Immature natural killer cell (primary cell): ENCODE results near the gene FITM2. TPM values are rescaled to one million over a fixed set of nuclear protein-coding genes. Genes with fewer than 3 reads are reported as not detected.
"Not testable (repeated sequence)": the region's sequence is repeated elsewhere in the genome, so short reads cannot be mapped to it uniquely, and the experiment has no call there.

Experiments used
- DNase-seq, 3 donors: peaks; one replicate each; pipeline ENCODE4 v3.0.0; 2022; ENCODE audit warnings: mixed read lengths in 1 of 3
- H3K27ac Mint-ChIP-seq, 6 donors: one replicate each; pipeline ENCODE4 v1.8.0; 2020; ENCODE audit warnings: mixed read lengths in 6 of 6, mild to moderate bottlenecking in 5 of 6, inconsistent platforms in 4 of 6, moderate library complexity in 3 of 6
- H3K27me3 Mint-ChIP-seq, 3 donors: one replicate each; pipeline ENCODE4 v1.8.0; 2020 to 2021; ENCODE audit warnings: low read depth in 3 of 3, mild to moderate bottlenecking in 3 of 3, mixed read lengths in 3 of 3, moderate library complexity in 3 of 3, inconsistent platforms in 1 of 3
- H3K36me3 Mint-ChIP-seq, 3 donors: one replicate each; pipeline ENCODE4 v1.8.0; 2020; ENCODE audit warnings: mixed read lengths in 3 of 3, inconsistent platforms in 2 of 3, mild to moderate bottlenecking in 2 of 3
- H3K4me1 Mint-ChIP-seq, 2 donors: one replicate each; pipeline ENCODE4 v1.8.0; 2020; ENCODE audit warnings: inconsistent platforms in 2 of 2, mild to moderate bottlenecking in 2 of 2, mixed read lengths in 2 of 2, moderate library complexity in 1 of 2
- H3K4me3 Mint-ChIP-seq, 5 donors: one replicate each; pipeline ENCODE4 v1.8.0; 2020; ENCODE audit warnings: mild to moderate bottlenecking in 5 of 5, mixed read lengths in 5 of 5, inconsistent platforms in 3 of 5, moderate library complexity in 3 of 5
- H3K9me3 Mint-ChIP-seq, 6 donors: one replicate each; pipeline ENCODE4 v1.8.0; 2020; ENCODE audit warnings: mild to moderate bottlenecking in 6 of 6, mixed read lengths in 6 of 6, inconsistent platforms in 4 of 6, moderate library complexity in 3 of 6
- polyA plus RNA-seq, 3 donors: library from polyadenylated mRNA; unstranded; fragments of 300-500 nt; fragmentation: Illumina TruSeq; gene quantifications; one replicate each; pipeline ENCODE4 v1.2.3, GENCODE V29; 2021

FITM2 gene
- polyA plus RNA-seq, 3 donors from 2014 or later: 0.15 to 0.89 (median 0.40) TPM

DNA sequence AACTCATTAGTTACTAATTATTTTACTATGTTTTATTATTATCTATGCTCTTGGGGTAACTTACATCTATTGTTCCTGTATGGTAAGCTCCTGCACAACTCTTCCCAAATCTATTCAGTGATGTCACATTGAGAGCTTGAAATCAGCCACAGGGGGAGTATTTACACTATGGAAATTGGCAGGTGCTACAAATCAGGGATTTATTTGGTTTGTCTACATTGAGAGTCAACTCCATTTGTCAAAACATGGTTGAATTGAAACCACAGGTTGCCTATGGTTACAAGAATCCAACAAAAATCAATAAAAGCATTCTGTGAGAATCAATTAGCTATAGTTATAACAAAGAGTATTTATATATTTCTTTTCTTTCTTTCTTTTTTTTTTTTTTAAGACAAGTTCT is 3.9 kb upstream of the FITM2 start:
- H3K4me1 Mint-ChIP-seq: peaks cover 12 to 15% of the 10 kb centered on the region in 2 donors
- H3K27me3 Mint-ChIP-seq: peaks cover 11 to 17% (median 16%) of the 10 kb centered on the region in 3 donors
- no peak overlapping the region for H3K4me3 Mint-ChIP-seq
- H3K9me3 Mint-ChIP-seq: peaks cover 0 to 2% (median 0%) of the 10 kb centered on the region in 6 donors
- no peak overlapping the region for H3K27ac Mint-ChIP-seq
- DNase-seq: no peak
- H3K36me3 Mint-ChIP-seq: no peaks in the 10 kb centered on the region

DNA sequence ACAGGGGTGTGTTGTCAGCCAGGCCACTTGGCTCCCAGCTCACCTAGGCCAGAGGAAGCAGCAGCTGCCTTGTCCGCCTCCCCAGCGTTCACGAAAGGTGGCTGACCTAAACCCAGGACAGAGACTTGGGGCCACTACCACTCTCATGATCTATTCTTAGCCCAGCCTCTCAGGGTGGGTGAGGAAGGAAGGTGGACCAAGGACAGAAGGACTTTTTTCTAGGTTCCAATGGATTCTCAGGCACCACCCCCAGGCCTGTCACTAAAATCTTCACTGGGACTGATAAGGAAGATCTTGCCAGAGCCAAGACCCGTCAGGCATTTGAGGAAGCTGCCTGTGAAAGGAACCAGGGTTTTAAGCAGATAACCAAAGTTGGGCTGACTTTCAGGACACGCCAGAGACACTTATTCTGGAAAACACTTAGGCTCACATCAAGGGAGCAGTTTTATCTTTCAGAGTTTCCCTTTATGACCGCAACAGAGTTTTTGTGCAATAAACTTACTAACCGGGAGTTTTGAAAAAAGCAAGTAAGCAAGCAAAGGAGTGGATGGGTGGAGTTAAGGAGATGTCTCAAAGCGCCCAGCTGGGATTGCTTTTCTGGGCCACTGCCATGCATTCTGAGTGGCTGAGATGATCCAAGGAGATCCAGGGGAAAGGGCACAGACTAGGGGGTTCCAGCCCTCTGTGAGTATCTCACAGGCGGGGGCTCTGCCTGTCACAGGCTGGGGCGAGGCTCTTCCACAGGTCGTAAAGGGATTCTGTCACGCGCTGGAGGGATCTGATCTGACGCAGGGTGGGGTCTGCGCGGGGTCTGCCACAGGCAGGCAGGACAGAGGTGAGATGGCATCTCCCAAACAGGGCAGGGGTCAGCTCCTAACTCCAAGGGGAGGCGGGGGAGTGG is 989 bp downstream of the FITM2 start:
- Mint-ChIP-seq H3K36me3 (peaks cover 0 to 3% (median 0%) of the 10 kb centered on the region in 3 donors), H3K4me3 (peak overlapping the region; percentile 90 to 94 (median 93)), H3K27me3 (peaks cover 13 to 21% (median 16%) of the 10 kb centered on the region in 3 donors), H3K9me3 (no peaks in the 10 kb centered on the region), H3K4me1 (peaks cover 18 to 25% of the 10 kb centered on the region in 2 donors), H3K27ac (peak overlapping the region; percentile 77 to 96 (median 86))
- peak in 1 of 3 donors; percentile 2 for DNase-seq

DNA sequence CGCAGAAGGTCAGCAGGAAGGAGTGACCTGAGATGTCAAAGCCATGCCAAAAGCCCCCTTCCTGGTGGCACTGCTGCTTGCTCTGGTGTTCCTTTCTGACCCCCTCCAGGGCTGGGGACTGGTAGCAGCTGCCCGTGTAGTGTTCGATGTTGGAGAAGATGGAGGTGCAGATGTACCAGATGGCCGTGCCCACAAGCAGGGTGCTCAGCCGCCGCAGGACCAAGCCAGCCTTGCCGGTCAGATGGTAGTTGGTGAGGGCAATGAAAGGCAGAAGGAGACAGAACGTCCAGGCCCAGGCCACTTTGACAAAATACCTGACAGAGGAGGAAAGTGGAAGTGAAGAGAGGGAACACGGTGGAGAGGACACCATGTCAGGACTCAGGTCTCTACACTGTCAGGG is 4.1 kb downstream of the FITM2 start:
- Mint-ChIP-seq H3K4me1 (peaks cover 18 to 25% of the 10 kb centered on the region in 2 donors), H3K36me3 (peaks cover 0 to 7% (median 0%) of the 10 kb centered on the region in 3 donors), H3K27ac (no peak overlapping the region), H3K4me3 (no peak overlapping the region), H3K9me3 (no peaks in the 10 kb centered on the region), H3K27me3 (peaks cover 11 to 21% (median 16%) of the 10 kb centered on the region in 3 donors)
- no peak for DNase-seq

DNA sequence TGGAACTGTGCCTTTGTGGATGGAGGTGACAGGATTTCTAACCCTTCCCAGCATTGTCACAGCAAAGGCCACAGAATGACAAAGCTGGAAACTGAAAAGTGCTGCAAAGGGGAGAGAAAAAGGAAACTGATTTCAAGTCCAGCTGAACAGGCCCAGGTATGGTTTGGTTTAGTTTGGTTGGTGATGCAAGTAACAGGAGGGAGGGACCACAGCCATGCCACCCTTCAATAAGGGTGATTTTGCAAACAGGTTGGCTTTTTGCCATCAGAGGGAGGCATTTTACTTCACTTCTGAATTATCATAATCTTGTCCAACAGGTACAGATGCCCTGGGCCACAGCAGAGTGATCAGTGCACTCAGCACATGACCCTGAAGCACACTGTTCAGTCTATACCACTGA is 6.6 kb downstream of the FITM2 start:
- Mint-ChIP-seq H3K36me3 (peaks cover 0 to 13% (median 0%) of the 10 kb centered on the region in 3 donors), H3K27me3 (peaks cover 2% of the 10 kb centered on the region in 3 donors), H3K4me3 (no peak overlapping the region), H3K27ac (peak overlapping the region in 2 of 6 donors; percentile 18 to 30), H3K9me3 (no peaks in the 10 kb centered on the region), H3K4me1 (peaks cover under 1 to 6% of the 10 kb centered on the region in 2 donors)
- DNase-seq: no peak

DNA sequence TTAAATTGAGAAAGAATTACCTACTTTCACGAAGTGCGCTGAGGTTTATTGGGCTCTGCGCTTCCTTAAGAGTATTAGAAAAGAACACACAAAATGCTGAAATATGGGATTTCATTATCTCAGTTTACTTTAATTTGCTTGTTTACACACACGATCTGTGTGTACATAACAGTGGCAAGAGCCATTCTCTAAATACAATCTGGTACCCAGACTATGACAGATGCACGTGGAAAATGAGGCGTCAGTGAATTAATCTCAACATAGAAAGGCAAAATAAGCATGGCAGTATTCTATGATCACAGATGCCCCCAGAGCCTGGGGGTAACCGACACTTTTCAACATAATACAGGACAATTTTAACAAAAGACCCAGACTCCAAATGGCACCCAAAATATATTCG is 8.3 kb downstream of the FITM2 start:
- H3K4me1 Mint-ChIP-seq: peaks cover 0 to 7% of the 10 kb centered on the region in 2 donors
- no peak overlapping the region for H3K27ac Mint-ChIP-seq
- no peaks in the 10 kb centered on the region for H3K9me3 Mint-ChIP-seq
- peaks cover 2% of the 10 kb centered on the region in 3 donors for H3K27me3 Mint-ChIP-seq
- no peak for DNase-seq
- H3K36me3 Mint-ChIP-seq: peaks cover 0 to 13% (median 0%) of the 10 kb centered on the region in 3 donors
- no peak overlapping the region for H3K4me3 Mint-ChIP-seq

DNA sequence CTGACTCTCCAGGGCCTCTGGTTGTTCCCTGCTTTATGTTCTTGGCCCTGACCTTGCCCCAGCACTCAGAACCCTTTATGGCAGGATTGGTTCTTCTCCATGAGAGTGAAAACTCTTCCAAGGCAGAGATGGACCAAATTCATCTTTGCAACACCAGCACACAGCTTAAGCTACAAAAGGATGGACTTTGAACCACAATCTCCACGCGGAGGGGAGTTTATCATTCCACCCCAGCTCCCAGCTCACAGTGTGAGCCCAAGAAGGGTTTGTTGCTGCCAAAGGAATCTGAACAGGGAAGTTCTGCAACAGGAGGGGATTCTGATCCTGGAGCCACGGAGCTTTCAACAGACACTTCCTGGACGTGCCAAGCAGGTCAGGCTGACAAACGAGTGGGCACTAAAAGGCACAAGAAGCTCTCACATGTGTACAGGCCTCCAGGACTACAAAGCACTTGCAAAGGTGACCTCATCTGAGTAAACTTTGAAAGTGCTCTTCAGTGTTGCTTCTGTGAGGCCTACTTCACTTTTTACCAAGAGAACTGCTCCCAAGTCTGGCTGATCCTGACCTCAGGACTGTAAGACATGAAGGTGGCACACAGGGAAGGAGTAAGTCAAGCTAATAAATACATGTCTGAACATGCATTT is 8.9 kb downstream of the FITM2 start:
- Mint-ChIP-seq H3K9me3 (no peaks in the 10 kb centered on the region), H3K27ac (peak overlapping the region in 1 of 6 donors; percentile 52), H3K4me1 (peaks cover 0 to 7% of the 10 kb centered on the region in 2 donors), H3K36me3 (peaks cover 0 to 13% (median 0%) of the 10 kb centered on the region in 3 donors), H3K27me3 (peaks cover 2% of the 10 kb centered on the region in 3 donors), H3K4me3 (no peak overlapping the region)
- no peak for DNase-seq

DNA sequence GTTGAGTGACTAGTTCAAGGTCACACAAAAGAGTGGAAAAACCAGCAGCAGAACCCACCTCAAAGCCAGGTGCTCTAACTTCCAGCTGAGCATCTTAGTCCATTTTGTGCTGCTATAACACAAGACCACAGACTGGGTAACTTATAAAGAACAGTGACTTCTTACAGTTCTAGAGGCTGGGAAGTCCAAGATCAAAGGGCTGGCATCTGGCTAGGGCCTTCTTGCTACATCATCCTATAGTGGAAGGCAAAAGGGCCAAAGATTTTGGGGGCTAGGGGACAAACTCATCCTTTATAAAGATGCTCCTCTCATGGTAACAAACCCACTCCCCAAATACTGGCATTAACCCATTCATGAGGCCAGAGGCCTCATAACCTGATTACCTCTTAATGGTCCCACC is 9.7 kb downstream of the FITM2 start:
- Mint-ChIP-seq H3K4me3 (no peak overlapping the region), H3K9me3 (no peaks in the 10 kb centered on the region), H3K36me3 (peaks cover 0 to 10% (median 0%) of the 10 kb centered on the region in 3 donors), H3K27me3 (peaks cover 0 to 2% (median 2%) of the 10 kb centered on the region in 3 donors), H3K27ac (no peak overlapping the region), H3K4me1 (peaks cover 0 to 4% of the 10 kb centered on the region in 2 donors)
- DNase-seq: no peak

DNA sequence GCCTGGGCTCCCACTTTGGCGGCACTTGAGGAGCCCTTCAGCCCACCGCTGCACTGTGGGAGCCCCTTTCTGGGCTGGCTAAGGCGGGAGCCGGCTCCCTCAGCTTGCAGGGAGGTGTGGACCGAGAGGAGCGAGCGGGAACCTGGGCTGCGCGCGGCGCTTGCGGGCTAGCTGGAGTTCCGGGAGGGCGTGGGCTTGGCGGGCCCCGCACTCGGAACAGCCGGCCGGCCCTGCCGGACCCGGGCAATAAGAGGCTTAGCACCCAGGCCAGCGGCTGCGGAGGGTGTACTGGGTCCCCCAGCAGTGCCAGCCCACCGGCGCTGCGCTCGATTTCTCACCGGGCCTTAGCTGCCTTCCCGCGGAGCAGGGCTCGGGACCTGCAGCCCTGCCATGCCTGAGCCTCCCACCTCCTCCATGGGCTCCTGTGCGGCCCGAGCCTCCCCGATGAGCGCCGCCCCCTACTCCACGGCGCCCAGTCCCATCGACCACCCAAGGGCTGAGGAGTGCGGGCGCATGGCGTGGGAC is 11.9 kb downstream of the FITM2 start:
- not testable (repeated sequence) for H3K9me3 Mint-ChIP-seq, H3K36me3 Mint-ChIP-seq, H3K27me3 Mint-ChIP-seq, H3K27ac Mint-ChIP-seq, H3K4me1 Mint-ChIP-seq, H3K4me3 Mint-ChIP-seq, DNase-seq

DNA sequence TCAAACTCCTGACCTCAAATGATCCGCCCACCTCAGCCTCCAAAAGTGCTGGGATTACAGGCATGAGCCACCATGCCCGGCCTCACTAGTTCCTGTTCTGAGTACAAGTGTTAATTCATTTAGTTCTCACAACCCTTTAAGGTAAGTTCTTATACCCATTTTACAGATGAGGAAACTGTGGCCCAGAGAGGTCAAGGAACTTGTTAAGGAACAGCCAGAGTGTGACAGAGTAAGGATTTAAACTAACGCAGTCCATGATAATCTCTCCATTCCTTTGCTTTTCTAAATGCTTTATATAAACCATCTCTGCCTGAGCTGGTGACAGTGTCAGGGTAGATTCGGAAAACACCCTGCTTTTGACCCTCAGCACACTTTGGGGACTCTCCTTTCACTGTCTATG is 13.3 kb downstream of the FITM2 start:
- H3K4me1 Mint-ChIP-seq: peaks cover 0 to 4% of the 10 kb centered on the region in 2 donors
- H3K36me3 Mint-ChIP-seq: peaks cover 0 to 6% (median 0%) of the 10 kb centered on the region in 3 donors
- no peak for DNase-seq
- H3K9me3 Mint-ChIP-seq: no peaks in the 10 kb centered on the region
- H3K27ac Mint-ChIP-seq: no peak overlapping the region
- peaks cover 0 to 2% (median 0%) of the 10 kb centered on the region in 3 donors for H3K27me3 Mint-ChIP-seq
- H3K4me3 Mint-ChIP-seq: no peak overlapping the region

DNA sequence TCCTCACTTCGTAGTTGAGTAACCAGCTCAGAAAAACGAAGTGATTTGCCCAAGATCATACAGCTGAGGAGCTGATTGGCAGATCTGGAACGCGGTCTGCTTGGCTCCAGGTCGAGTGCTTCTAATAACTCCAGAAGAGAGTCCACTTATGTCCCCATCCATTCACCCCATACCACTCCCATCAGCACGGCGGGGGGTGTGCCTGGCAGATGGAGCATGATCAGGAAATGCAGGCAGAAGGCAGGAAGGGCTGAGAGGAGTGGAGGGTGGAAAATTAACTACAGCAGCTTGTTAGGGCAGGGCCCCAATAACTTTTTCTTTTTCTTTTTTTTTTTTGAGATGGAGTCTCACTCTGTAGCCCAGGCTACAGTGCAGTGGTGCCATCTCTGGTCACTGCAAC is 15.0 kb downstream of the FITM2 start:
- DNase-seq: no peak
- Mint-ChIP-seq H3K4me1 (peaks cover 0 to 4% of the 10 kb centered on the region in 2 donors), H3K27ac (peak overlapping the region in 1 of 6 donors; percentile 57), H3K4me3 (no peak overlapping the region), H3K9me3 (no peaks in the 10 kb centered on the region), H3K36me3 (peaks cover 0 to 5% (median 2%) of the 10 kb centered on the region in 3 donors), H3K27me3 (peaks cover 0 to 2% (median 0%) of the 10 kb centered on the region in 3 donors)

DNA sequence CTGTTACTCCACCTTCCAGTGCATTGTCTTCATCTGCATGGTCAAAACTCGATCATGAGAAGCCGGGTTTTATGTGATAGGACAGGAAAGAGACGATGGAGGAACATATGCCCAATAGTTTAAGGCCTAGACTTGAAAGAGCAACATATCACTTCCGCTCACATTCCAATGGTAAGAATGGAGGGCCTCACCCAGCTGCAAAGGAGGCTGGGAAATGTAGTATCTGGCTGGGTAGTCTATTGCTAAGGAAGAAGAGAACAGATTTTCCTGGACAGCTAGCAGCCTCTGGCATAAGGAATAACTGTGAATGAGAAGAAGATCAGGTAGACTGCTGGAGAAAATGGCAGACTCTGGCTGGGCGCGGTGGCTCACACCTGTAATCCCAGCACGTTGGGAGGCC is 19.2 kb downstream of the FITM2 start:
- no peak overlapping the region for H3K4me3 Mint-ChIP-seq
- no peaks in the 10 kb centered on the region for H3K4me1 Mint-ChIP-seq
- H3K36me3 Mint-ChIP-seq: peaks cover 4 to 13% (median 11%) of the 10 kb centered on the region in 3 donors
- H3K27ac Mint-ChIP-seq: no peak overlapping the region
- no peaks in the 10 kb centered on the region for H3K27me3 Mint-ChIP-seq
- no peak for DNase-seq
- H3K9me3 Mint-ChIP-seq: no peaks in the 10 kb centered on the region

DNA sequence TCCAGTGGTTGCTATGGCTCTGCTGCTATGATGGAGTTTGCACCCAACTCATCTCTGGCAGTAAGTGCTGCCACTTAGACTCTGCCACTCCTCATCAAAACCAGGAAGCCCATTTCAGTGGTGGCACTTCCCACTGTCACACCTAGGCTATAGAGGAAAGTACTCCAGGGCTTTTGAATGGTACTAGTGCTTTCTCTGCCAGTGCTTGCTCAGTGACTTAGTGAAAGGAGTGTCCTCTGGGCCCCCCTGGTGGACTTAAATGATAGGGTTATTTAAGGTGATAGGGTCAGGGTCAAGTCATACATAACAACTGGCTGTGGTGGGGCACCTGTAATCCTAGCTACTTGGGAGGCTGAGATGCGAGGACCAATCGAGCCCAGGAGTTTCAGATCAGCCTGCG is 22.8 kb downstream of the FITM2 start:
- Mint-ChIP-seq H3K9me3 (no peaks in the 10 kb centered on the region), H3K4me3 (no peak overlapping the region), H3K27me3 (no peaks in the 10 kb centered on the region), H3K27ac (no peak overlapping the region), H3K36me3 (peaks cover 4 to 13% (median 11%) of the 10 kb centered on the region in 3 donors), H3K4me1 (no peaks in the 10 kb centered on the region)
- DNase-seq: peak; percentile 6 to 10 (median 8)

DNA sequence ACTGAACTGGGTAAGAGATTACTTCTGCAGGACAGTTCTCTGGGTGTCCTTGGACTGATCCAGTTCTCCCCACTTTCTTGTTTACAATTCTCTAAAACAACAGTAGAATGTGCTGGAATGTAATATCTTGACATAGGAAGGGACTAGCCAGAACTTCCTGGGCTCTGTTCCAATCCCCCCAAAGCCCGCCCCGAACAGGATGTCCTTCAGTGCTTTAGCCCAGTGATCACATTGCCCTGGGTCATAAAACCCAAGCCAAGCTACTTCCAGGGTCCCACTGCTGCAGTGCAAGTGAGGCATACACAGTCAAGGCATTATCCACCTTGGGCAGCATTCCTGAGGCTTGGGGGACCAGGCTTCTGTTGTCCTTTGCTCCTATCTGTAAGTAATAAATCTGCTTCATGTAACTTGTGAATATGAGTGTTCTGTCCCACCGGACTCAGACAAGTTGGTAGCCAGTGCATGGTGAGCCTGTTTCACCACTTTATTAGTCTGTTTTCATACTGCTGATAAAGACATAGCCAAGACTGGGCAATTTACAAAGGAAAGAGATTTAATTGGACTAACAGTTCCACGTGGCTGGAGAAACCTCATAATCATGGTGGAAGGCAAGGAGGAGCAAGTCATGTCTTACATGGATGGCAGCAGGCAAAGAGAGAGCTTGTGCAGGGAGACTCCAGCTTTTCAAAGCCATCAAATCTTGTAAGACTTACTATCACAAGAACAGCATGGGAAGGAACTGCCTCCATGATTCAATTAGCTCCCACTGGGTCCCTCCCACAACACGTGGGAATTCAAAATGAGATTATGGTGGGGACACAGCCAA is 23.5 kb downstream of the FITM2 start:
- no peaks in the 10 kb centered on the region for H3K9me3 Mint-ChIP-seq
- no peak for DNase-seq
- no peak overlapping the region for H3K27ac Mint-ChIP-seq
- H3K4me1 Mint-ChIP-seq: no peaks in the 10 kb centered on the region
- H3K4me3 Mint-ChIP-seq: no peak overlapping the region
- H3K27me3 Mint-ChIP-seq: no peaks in the 10 kb centered on the region
- H3K36me3 Mint-ChIP-seq: peaks cover 4 to 13% (median 11%) of the 10 kb centered on the region in 3 donors
